ENCODE results near the gene STRA8. TPM values are rescaled to one million over a fixed set of nuclear protein-coding genes. Genes with fewer than 3 reads are reported as not detected.

STRA8 gene
- total RNA-seq, 4 donors from 2014 or later, result not detected

DNA sequence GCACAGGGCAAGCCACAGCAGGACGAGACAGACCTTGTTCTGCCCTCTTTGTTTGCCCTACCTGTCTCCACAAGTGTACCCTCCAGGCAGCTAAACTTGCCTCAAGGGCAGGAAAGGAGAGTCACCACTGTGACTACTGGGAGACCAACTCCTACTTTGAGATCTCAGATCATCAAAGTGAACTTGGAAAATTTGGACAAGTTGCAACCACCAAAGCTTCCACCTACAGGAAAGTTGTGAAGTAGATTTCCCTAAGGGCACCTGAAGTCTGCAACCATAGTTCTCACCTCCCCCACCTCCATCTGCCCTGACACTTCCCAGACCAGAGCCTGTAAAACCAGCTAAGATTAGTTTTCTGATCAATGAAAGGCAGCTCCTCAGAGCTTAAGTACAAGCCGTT is 19.8 kb upstream of the STRA8 start:
- Histone ChIP-seq H3K9me3 (no peaks in the 10 kb centered on the region), H3K27ac (no peak overlapping the region), H3K4me1 (peaks cover 10 to 11% of the 10 kb centered on the region in 2 donors), H3K27me3 (no peaks in the 10 kb centered on the region), H3K4me3 (no peak overlapping the region), H3K36me3 (no peaks in the 10 kb centered on the region)
- in situ Hi-C loops (cut with MboI; ENCODE audit: low sequenced_read_pairs in 4 of 4), result no loop called here
- intact Hi-C loops (cut with DNase I; ENCODE audit: low total_unique reads), result loop anchor here (5.0 kb wide), 2 partner anchors 67 to 343 kb away; partner anchors contain the start of genes NUP205 and TMEM140
- ATAC-seq (no peak), DNase-seq (no peak)
- TF ChIP-seq POLR2A (IDR thresholded peaks at IDR 0.05), result no peak
- TF ChIP-seq, protein P1, sequence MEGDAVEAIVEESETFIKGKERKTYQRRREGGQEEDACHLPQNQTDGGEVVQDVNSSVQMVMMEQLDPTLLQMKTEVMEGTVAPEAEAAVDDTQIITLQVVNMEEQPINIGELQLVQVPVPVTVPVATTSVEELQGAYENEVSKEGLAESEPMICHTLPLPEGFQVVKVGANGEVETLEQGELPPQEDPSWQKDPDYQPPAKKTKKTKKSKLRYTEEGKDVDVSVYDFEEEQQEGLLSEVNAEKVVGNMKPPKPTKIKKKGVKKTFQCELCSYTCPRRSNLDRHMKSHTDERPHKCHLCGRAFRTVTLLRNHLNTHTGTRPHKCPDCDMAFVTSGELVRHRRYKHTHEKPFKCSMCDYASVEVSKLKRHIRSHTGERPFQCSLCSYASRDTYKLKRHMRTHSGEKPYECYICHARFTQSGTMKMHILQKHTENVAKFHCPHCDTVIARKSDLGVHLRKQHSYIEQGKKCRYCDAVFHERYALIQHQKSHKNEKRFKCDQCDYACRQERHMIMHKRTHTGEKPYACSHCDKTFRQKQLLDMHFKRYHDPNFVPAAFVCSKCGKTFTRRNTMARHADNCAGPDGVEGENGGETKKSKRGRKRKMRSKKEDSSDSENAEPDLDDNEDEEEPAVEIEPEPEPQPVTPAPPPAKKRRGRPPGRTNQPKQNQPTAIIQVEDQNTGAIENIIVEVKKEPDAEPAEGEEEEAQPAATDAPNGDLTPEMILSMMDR (IDR thresholded peaks at IDR 0.05 in 4 of 5, conservative IDR thresholded peaks at IDR 0.05 in 1 of 5), result no peak

DNA sequence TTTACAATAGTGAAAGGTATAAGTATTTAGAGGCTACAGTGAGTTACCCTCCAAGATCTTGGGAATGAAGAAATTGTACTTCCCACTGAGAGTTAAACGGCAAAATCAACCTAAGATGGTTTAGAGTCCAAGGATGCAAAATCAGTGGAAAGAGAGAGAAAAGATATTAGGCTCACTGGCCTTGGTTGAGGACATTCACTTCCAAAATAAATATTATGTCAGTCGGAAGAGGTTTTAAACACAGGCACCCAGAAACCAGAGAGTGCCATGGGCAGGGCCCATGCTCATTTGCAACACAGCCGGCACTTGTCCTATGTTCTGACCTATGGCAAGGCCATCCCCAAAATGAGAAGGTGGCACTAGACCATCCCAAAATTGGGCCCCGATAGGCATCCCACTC is 18.5 kb upstream of the STRA8 start:
- in situ Hi-C loops (cut with MboI; ENCODE audit: low sequenced_read_pairs in 4 of 4), result no loop called here
- Histone ChIP-seq H3K36me3 (no peaks in the 10 kb centered on the region), H3K27ac (no peak overlapping the region), H3K4me1 (peaks cover 4 to 6% of the 10 kb centered on the region in 2 donors), H3K4me3 (no peak overlapping the region), H3K27me3 (no peaks in the 10 kb centered on the region), H3K9me3 (no peaks in the 10 kb centered on the region)
- DNase-seq, result no peak
- no peak for ATAC-seq
- no peak for TF ChIP-seq POLR2A (IDR thresholded peaks at IDR 0.05)
- TF ChIP-seq, protein P1 (IDR thresholded peaks at IDR 0.05 in 4 of 5, conservative IDR thresholded peaks at IDR 0.05 in 1 of 5), result no peak
- intact Hi-C loops (cut with DNase I; ENCODE audit: low total_unique reads), result no loop called here

DNA sequence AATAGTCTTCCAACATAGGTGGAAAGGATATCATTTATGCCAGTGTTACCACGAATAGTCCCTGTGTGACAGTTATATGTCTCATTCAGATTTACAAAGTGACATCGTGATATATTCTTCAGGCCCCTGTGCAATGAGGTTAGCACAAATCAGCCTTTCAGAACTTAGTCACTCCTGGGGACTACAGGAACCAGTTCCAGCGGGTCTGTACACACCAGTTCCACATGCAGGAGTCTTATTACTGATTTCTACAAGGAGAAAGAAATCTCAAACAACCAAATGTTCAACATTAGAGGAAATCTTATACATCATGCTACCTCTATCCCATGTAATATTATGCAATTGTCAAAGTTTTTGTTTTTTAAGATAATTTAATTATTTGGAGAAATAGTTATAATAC is 17.9 kb upstream of the STRA8 start:
- intact Hi-C loops (cut with DNase I; ENCODE audit: low total_unique reads) (no loop called here), in situ Hi-C loops (cut with MboI; ENCODE audit: low sequenced_read_pairs in 4 of 4) (no loop called here)
- TF ChIP-seq, protein P1 (IDR thresholded peaks at IDR 0.05 in 4 of 5, conservative IDR thresholded peaks at IDR 0.05 in 1 of 5), result no peak
- no peak for TF ChIP-seq POLR2A (IDR thresholded peaks at IDR 0.05)
- H3K4me3 ChIP-seq, result no peak overlapping the region
- H3K4me1 ChIP-seq, result peaks cover 0 to under 1% of the 10 kb centered on the region in 2 donors
- no peak overlapping the region for H3K27ac ChIP-seq
- no peaks in the 10 kb centered on the region for H3K27me3 ChIP-seq
- ATAC-seq, result no peak
- H3K9me3 ChIP-seq, result no peaks in the 10 kb centered on the region
- no peaks in the 10 kb centered on the region for H3K36me3 ChIP-seq
- no peak for DNase-seq

DNA sequence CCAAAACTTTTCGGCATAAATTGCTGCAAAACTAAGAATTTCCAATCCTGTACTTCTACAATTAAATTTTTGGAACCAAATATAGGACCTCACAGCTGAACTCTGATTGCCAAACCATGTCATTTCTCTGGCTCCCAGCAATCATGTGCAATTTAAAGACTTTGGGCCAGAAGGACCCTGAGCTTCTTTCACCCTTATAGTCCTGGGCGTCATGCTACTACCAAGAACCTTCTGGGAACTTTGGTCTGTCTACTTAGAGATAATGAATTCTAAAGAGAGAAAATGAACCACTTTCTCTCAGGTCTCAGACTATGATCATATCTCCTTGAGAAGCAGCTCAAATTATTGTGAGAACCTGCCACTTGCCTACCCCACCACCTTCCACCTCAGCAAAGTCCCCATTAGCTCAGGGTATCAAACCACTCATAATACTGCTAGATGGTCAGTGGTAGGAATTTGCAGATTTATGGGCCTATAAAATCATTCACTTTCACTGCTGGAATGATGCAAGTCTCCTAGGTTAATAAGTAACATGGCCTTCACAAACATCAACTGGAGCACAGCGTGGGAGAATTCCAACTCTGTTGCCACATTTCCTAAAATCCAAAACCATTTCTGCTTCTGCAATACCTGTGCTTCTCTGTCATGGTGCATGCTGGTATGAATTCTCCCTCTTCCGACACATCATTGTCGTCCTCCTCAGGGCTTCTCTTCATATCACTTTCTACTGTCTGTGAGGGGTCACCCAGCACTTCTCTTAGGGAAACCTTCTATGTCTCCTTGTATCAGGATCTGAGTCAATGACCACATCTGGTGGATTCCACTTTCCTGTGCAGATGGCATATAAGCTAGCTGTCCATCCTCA is 15.8 kb upstream of the STRA8 start:
- in situ Hi-C loops (cut with MboI; ENCODE audit: low sequenced_read_pairs in 4 of 4) (no loop called here), intact Hi-C loops (cut with DNase I; ENCODE audit: low total_unique reads) (no loop called here)
- Histone ChIP-seq H3K36me3 (no peaks in the 10 kb centered on the region), H3K27ac (no peak overlapping the region), H3K9me3 (no peaks in the 10 kb centered on the region), H3K4me3 (no peak overlapping the region), H3K4me1 (no peaks in the 10 kb centered on the region), H3K27me3 (no peaks in the 10 kb centered on the region)
- no peak for TF ChIP-seq POLR2A (IDR thresholded peaks at IDR 0.05)
- TF ChIP-seq, protein P1 (IDR thresholded peaks at IDR 0.05 in 4 of 5, conservative IDR thresholded peaks at IDR 0.05 in 1 of 5), result no peak
- ATAC-seq (no peak), DNase-seq (no peak)
